WTC11 (cell line): Measurements from ENCODE around the gene SLC9A3.

Experiments used
- ATF6 ChIP-seq: sonication (generic); formaldehyde crosslinking; IDR thresholded peaks from 2 replicates; pipeline ENCODE4 v1.8.1; 2023; ENCODE audit warnings: mild to moderate bottlenecking, missing genetic modification reagents
- CTCF ChIP-seq: fragments of 200-600 bp; IDR thresholded peaks from 2 replicates; pipeline ENCODE4 v1.8.0; 2022; ENCODE audit warnings: antibody characterized with exemption
- ELF4 ChIP-seq: sonication (generic); formaldehyde crosslinking; IDR thresholded peaks from 2 replicates; pipeline ENCODE4 v1.8.1; 2022; ENCODE audit warnings: low read depth, mild to moderate bottlenecking, moderate library complexity, missing genetic modification reagents
- FOXP4 ChIP-seq: sonication (generic); formaldehyde crosslinking; IDR thresholded peaks from 2 replicates; pipeline ENCODE4 v1.8.0; 2022; ENCODE audit warnings: mild to moderate bottlenecking, missing genetic modification reagents
- IRF2 ChIP-seq: sonication (generic); formaldehyde crosslinking; IDR thresholded peaks from 2 replicates; pipeline ENCODE4 v1.8.0; 2022; ENCODE audit warnings: low read depth, missing genetic modification reagents, borderline replicate concordance
- SP1 ChIP-seq: sonication (generic); formaldehyde crosslinking; conservative IDR thresholded peaks from 2 replicates; pipeline ENCODE4 v1.8.1; 2022; ENCODE audit warnings: missing genetic modification reagents

- TF ChIP-seq ATF6 (CRISPR knock-in tag) = no peak
- TF ChIP-seq CTCF = no peak
- no peak for TF ChIP-seq IRF2 (CRISPR knock-in tag)
- no peak for TF ChIP-seq FOXP4 (CRISPR knock-in tag)
- no peak for TF ChIP-seq SP1 (CRISPR knock-in tag)
- no peak for TF ChIP-seq ELF4 (CRISPR knock-in tag)
Observed at GRCh38 chr5:532521-533242, 8.4 kb upstream of the SLC9A3 start.
